ENCODE results near the gene CAPN2. TPM values are rescaled to one million over a fixed set of nuclear protein-coding genes. Genes with fewer than 3 reads are reported as not detected.

CAPN2 gene
- total and polyA plus RNA-seq, 9 donors: 70.6 to 267 (median 171) TPM

GRCh38 chr1:223711747-223712193, 569 bp upstream of the CAPN2 start:
- no peak for TF ChIP-seq EP300 (IDR thresholded peaks at IDR 0.05)
- Histone ChIP-seq H3K4me1 (ENCODE audit: insufficient read depth) (peaks cover 22% of the 10 kb centered on the region), H3K9me3 (no peaks in the 10 kb centered on the region), H3K27me3 (no peaks in the 10 kb centered on the region), H3K27ac (peak overlapping the region; percentile 91 to 93), H3K36me3 (no peaks in the 10 kb centered on the region), H3K4me3 (peak overlapping the region; percentile 92)
- intact Hi-C loops (cut with DNase I): loop anchor here in 3 of 4 donors (2.0 to 10.0 kb wide), 2 partner anchors 37 to 133 kb away; partner anchors contain the start of gene TP53BP2 (in 1 of the 3)
- WGBS, 3 donors: 65 to 70% (median 69%) methylated on average over 15 of the region's 15 CpGs
- no peak for DNase-seq

- H3K36me3 ChIP-seq: no peaks in the 10 kb centered on the region
- H3K9me3 ChIP-seq: no peaks in the 10 kb centered on the region
- no peaks in the 10 kb centered on the region for H3K27me3 ChIP-seq
- peak overlapping the region; percentile 92 for H3K4me3 ChIP-seq
- peak overlapping the region; percentile 91 to 93 for H3K27ac ChIP-seq
- TF ChIP-seq EP300 (IDR thresholded peaks at IDR 0.05) (no peak), POLR2A (IDR thresholded peaks at IDR 0.05) (no peak), CTCF (IDR thresholded peaks at IDR 0.05) (no peak)
- intact Hi-C loops (cut with DNase I): loop anchor here in 3 of 4 donors (2.0 to 10.0 kb wide), 2 partner anchors 36 to 132 kb away; partner anchors contain the start of gene TP53BP2 (in 1 of the 3)
- 1% methylated on average over 23 to 40 of the region's 40 CpGs for WGBS, 3 donors
- DNase-seq: peak in 2 of 5 donors; percentile 42 to 47
- H3K4me1 ChIP-seq (ENCODE audit: insufficient read depth): peaks cover 16% of the 10 kb centered on the region
Measured at GRCh38 chr1:223712850-223713474, 623 bp downstream of the CAPN2 start.

GRCh38 chr1:223713546-223714420, 1.4 kb downstream of the CAPN2 start:
- Histone ChIP-seq H3K4me3 (peak overlapping the region; percentile 92), H3K27me3 (no peaks in the 10 kb centered on the region), H3K4me1 (ENCODE audit: insufficient read depth) (peaks cover 14% of the 10 kb centered on the region), H3K9me3 (no peaks in the 10 kb centered on the region), H3K36me3 (no peaks in the 10 kb centered on the region), H3K27ac (peak overlapping the region; percentile 91 to 93)
- 20 to 31% (median 25%) methylated on average over 7 of the region's 7 CpGs for WGBS, 3 donors
- no peak for DNase-seq
- TF ChIP-seq EP300 (IDR thresholded peaks at IDR 0.05) (no peak), POLR2A (IDR thresholded peaks at IDR 0.05) (no peak), CTCF (IDR thresholded peaks at IDR 0.05) (no peak)
- intact Hi-C loops (cut with DNase I): loop anchor here in 3 of 4 donors (2.0 to 10.0 kb wide), 2 partner anchors 35 to 131 kb away; partner anchors contain the start of gene TP53BP2 (in 1 of the 3)

GRCh38 chr1:223714421-223714724, 2.0 kb downstream of the CAPN2 start:
- Histone ChIP-seq H3K36me3 (no peaks in the 10 kb centered on the region), H3K4me3 (peak overlapping the region; percentile 92), H3K27ac (no peak overlapping the region), H3K9me3 (no peaks in the 10 kb centered on the region), H3K27me3 (no peaks in the 10 kb centered on the region), H3K4me1 (ENCODE audit: insufficient read depth) (peaks cover 14% of the 10 kb centered on the region)
- no peak for TF ChIP-seq CTCF (IDR thresholded peaks at IDR 0.05)
- TF ChIP-seq EP300 (IDR thresholded peaks at IDR 0.05): no peak
- no peak for TF ChIP-seq POLR2A (IDR thresholded peaks at IDR 0.05)
- intact Hi-C loops (cut with DNase I): loop anchor here in 1 of 4 donors (10.0 kb wide), 1 partner anchor 130 kb away; the partner anchor contains the start of gene TP53BP2
- no peak for DNase-seq
- WGBS, 3 donors: 74 to 92% (median 90%) methylated on average over 2 of the region's 2 CpGs
